Ectodermal cell (in vitro differentiated cells): ENCODE results near the gene OSBPL7. TPM values are rescaled to one million over a fixed set of nuclear protein-coding genes. Genes with fewer than 3 reads are reported as not detected.
A peak's percentile ranks its signal among the peaks of the same experiment; 100 is the strongest.

Source experiments
- H3K27ac ChIP-seq: 2 replicates; pipeline ENCODE4 v1.7.0; 2013; ENCODE audit warnings: mild to moderate bottlenecking, low read depth, low read length; ENCODE audit not compliant: insufficient read depth, poor library complexity, severe bottlenecking
- H3K27me3 ChIP-seq: 2 replicates; pipeline ENCODE4 v1.7.0; 2013; ENCODE audit warnings: mild to moderate bottlenecking, low read length; ENCODE audit not compliant: insufficient read depth, control insufficient read depth, poor library complexity, severe bottlenecking
- H3K36me3 ChIP-seq: one replicate; pipeline ENCODE4 v1.7.0; 2013; ENCODE audit warnings: low read length; ENCODE audit not compliant: control insufficient read depth, insufficient read depth
- H3K4me1 ChIP-seq: one replicate; pipeline ENCODE4 v1.7.0; 2013; ENCODE audit warnings: low read length; ENCODE audit not compliant: control insufficient read depth, insufficient read depth
- H3K4me3 ChIP-seq: 2 replicates; pipeline ENCODE4 v1.7.0; 2013; ENCODE audit warnings: low read depth, low read length, control low read depth; ENCODE audit not compliant: insufficient read depth
- H3K9me3 ChIP-seq: 2 replicates; pipeline ENCODE4 v1.7.0; 2013; ENCODE audit warnings: mild to moderate bottlenecking, low read length, moderate library complexity; ENCODE audit not compliant: control insufficient read depth
- WGBS, 2 experiments: methylation state at CpG; one replicate each; pipeline ENCODE4 v1.1.7; 2013; ENCODE audit warnings: missing lambda C conversion rate in 2 of 2; 5-methylcytosine and 5-hydroxymethylcytosine counted together
- polyA plus RNA-seq, 4 experiments: library from polyadenylated mRNA; stranded (reverse); fragments of 50-300 nt; gene quantifications; one replicate each; pipeline ENCODE4 v1.2.3, GENCODE V29; 2013

OSBPL7 gene, protein sequence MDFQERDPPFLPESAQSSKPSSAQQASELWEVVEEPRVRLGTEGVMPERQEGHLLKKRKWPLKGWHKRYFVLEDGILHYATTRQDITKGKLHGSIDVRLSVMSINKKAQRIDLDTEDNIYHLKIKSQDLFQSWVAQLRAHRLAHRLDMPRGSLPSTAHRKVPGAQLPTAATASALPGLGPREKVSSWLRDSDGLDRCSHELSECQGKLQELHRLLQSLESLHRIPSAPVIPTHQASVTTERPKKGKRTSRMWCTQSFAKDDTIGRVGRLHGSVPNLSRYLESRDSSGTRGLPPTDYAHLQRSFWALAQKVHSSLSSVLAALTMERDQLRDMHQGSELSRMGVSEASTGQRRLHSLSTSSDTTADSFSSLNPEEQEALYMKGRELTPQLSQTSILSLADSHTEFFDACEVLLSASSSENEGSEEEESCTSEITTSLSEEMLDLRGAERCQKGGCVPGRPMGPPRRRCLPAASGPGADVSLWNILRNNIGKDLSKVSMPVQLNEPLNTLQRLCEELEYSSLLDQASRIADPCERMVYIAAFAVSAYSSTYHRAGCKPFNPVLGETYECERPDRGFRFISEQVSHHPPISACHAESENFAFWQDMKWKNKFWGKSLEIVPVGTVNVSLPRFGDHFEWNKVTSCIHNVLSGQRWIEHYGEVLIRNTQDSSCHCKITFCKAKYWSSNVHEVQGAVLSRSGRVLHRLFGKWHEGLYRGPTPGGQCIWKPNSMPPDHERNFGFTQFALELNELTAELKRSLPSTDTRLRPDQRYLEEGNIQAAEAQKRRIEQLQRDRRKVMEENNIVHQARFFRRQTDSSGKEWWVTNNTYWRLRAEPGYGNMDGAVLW
- 16.9 TPM for polyA plus RNA-seq (2013, experiment 1 of 4)
- polyA plus RNA-seq (2013, experiment 2 of 4), result 12.4 TPM
- 11.9 TPM for polyA plus RNA-seq (2013, experiment 3 of 4)
- polyA plus RNA-seq (2013, experiment 4 of 4), result 16.6 TPM

DNA sequence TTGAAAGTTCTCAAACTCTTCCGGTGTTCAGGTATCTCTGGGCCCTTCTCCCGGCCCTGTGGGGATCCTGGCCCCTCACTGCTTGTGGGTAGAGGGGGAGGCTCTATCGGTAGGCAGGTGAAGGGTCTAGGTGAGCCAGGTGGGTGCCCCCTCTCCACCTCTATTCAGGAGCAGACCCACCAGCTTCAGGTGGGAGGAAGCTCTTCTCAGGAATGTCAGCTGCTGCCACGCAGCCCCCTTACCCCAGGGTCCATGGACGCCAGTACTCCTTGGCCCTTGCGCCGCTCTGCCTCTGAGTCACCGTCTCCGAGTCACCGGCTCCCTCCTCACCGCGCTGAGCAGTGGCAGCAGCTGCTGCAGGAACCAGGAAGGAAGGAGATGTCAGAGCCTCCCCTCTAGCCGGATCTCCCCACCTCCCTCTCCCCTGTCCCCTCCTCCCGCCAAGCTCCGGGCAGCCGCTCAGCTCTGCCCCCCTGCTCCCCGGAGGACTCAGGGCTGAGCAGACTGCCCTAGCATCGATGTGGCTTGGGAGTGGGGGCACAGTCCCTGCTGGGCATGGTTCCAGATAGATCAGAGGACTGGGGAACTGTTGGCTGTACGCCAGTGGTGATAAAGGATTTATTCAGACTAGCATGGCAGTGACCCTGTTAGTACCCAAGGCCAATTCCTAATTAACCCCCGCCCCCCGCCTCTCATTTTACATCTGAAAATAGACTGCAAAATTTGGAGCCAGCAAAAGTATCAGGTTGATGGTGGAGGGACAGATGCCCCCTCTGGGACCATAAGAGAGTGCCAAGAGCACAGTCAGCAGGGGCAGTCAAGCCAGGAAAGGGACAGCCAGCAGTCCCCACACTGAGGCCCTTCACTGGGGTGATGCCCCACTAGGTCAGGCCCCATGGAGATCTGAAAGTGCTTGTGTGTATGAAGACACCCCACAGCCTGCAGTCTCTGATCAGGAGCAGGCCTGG lies at the start of gene OSBPL7:
Gene OSBPL7 (minus strand): TSS at position 371 of the 968 bp plus-strand sequence. CDS start 1,516 bp downstream, outside the sequence.
- Histone ChIP-seq H3K9me3 (no peaks in the 10 kb centered on the region), H3K36me3 (peaks cover 13% of the 10 kb centered on the region), H3K4me3 (peak within 1 kb of the TSS; percentile 62), H3K27ac (no peak within 1 kb of the TSS), H3K4me1 (peaks cover 10% of the 10 kb centered on the region), H3K27me3 (no peaks in the 10 kb centered on the region)
- WGBS, 2 experiments, result 11% methylated on average over 21 of the region's 21 CpGs

DNA sequence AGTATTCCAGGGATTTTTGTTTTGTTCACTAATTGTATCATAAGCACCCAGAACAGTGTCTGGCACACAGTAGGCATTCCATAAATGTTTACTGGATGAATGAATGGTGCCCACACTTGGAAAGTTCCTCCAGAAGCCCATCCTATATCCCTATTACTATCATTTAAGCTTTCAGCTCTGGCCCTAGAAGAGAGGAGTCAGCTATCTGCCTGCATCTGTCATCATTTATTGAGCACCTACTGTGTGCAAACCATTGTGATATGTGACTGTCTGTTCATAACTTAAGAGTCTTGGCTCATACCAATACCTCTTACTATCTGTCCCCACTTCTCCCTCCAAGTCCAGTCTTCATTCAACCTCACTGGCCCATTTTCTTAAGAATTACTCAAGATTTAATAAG lies 49.5 kb upstream of the OSBPL7 start:
- Histone ChIP-seq H3K9me3 (no peaks in the 10 kb centered on the region), H3K36me3 (no peaks in the 10 kb centered on the region), H3K4me3 (no peak overlapping the region), H3K27me3 (peaks cover 15% of the 10 kb centered on the region), H3K27ac (no peak overlapping the region), H3K4me1 (peaks cover 51% of the 10 kb centered on the region)

DNA sequence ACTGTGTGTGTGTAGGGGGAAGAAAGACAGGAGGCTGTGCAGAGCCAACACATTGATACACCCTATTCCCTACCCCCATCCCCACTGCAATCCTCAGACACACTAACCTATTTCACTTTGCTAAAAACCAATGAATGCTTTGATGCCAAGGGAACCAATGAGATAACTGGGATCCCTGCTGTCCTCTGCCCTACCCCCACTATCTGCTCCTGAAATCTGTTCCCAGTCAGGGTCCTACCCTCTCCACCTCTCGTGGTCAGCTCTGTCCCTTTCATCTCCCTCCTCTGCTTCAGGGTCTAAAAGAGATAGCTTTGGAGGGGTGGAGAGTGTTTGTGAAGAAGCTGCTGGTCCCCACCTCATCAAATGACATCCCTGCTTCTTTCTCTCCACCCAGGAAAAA lies 48.5 kb upstream of the OSBPL7 start:
- no peaks in the 10 kb centered on the region for H3K9me3 ChIP-seq
- no peak overlapping the region for H3K4me3 ChIP-seq
- peaks cover 46% of the 10 kb centered on the region for H3K4me1 ChIP-seq
- peaks cover 15% of the 10 kb centered on the region for H3K27me3 ChIP-seq
- H3K27ac ChIP-seq, result no peak overlapping the region
- WGBS, 2 experiments, result 0% methylated on average over 1 of the region's 1 CpG; no CpG with 5 or more reads in 1 of the 2 experiments
- H3K36me3 ChIP-seq, result no peaks in the 10 kb centered on the region

DNA sequence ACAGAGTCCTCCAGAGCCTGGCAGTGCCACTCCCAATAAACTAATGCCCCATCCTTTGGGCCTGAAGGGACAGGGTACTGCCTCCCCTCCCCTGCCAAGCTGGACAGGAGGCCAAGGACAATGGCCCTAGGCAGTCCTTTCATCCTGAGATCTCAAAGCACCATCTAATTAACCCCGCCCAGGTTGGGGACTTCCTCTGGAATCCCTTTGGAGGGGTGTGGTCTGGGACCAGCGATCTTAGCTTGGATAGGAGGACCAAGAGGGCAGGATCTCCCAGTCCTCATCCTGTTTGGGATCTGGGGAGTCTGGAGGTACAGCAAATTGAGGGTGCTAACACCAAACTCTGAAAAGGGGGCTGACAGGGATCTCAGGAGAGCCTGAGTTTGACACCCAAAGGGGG lies 47.5 kb upstream of the OSBPL7 start:
- Histone ChIP-seq H3K27me3 (peaks cover 15% of the 10 kb centered on the region), H3K9me3 (no peaks in the 10 kb centered on the region), H3K36me3 (no peaks in the 10 kb centered on the region), H3K4me3 (no peak overlapping the region), H3K27ac (no peak overlapping the region), H3K4me1 (peaks cover 40% of the 10 kb centered on the region)
- 57 to 59% methylated on average over 2 of the region's 2 CpGs for WGBS, 2 experiments

DNA sequence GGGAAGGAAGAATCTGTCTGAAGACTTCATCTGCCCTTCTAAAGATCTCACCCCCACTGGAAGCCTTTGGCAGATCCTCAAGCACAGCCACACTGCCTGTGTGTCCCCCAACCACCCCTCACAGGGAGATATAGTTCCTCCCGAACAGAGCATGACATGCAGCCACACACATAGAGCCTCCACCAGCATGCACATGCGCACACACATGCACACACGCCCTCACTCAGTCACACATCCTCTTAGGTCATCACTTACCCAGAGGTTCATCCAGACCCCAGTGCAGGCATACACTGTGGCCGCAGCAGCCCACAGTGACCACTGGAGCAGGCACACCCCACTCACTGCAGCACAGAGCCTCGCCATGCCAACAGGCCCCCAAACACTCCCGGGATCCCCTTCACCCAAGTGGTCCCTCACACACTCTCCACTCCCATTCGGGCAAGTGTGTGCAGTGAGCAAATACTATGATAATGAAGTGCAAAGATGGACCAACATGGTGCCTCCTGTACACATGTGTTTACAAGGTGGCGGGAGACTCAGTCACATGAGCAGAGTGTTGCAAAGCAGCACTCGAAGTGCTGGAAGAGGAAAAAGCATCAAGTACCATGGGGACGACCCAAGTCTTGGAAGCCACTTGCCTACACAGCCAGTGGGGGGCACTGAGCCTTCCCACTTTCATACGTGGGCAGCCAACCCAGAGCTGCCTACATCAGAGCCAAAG lies 46.4 kb upstream of the OSBPL7 start:
- no peak overlapping the region for H3K4me3 ChIP-seq
- peaks cover 15% of the 10 kb centered on the region for H3K27me3 ChIP-seq
- no peak overlapping the region for H3K27ac ChIP-seq
- WGBS, 2 experiments, result 90 to 95% methylated on average over 11 of the region's 11 CpGs
- no peaks in the 10 kb centered on the region for H3K9me3 ChIP-seq
- peaks cover 33% of the 10 kb centered on the region for H3K4me1 ChIP-seq
- H3K36me3 ChIP-seq, result no peaks in the 10 kb centered on the region

DNA sequence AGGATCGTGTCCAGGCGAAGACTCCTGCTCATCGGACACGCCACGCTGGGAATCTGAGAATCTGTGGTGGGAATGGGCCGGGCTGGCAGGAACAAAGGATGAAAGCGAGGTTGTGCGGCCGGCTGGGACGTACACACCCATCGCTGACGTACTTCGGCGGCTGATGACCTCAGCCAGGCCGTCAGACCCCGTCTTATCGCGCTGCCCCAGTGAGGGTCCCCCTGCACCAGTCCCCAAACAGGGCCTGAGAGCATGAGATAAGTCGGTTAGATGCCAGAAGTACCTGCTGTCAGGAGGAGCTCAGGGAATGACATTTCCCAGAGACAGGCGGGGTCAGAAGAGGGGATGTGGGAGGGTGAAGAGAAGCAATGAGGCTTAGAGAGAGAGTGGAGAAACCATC lies 45.3 kb upstream of the OSBPL7 start:
- Histone ChIP-seq H3K36me3 (no peaks in the 10 kb centered on the region), H3K9me3 (no peaks in the 10 kb centered on the region), H3K27ac (no peak overlapping the region), H3K4me1 (peaks cover 23% of the 10 kb centered on the region), H3K4me3 (no peak overlapping the region), H3K27me3 (peaks cover 7% of the 10 kb centered on the region)
- 89 to 92% methylated on average over 20 of the region's 20 CpGs for WGBS, 2 experiments

DNA sequence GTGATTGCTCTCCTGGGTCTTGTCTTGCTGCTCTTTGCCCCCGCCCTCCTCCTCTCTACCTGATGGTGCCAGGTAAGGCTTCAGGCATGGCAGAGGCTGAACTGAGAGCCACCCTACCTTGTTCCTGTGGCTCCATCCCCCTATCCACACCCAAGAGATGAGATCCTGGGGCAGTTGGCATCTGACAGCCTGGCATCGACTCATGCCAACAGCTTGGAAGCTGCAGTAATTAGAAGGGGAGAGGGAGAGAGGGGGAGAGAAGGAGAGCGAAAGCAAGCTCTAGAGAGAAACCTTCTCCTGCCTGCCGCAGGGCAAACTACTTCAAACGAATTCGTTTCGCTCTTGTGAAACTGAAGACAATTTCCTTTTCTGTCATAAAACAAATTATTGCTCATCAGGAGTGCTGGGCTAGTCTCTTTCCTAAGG lies 43.2 kb upstream of the OSBPL7 start:
- Histone ChIP-seq H3K9me3 (no peaks in the 10 kb centered on the region), H3K27me3 (no peaks in the 10 kb centered on the region), H3K4me1 (peaks cover 10% of the 10 kb centered on the region), H3K36me3 (no peaks in the 10 kb centered on the region), H3K4me3 (no peak overlapping the region), H3K27ac (no peak overlapping the region)
- WGBS, 2 experiments, result 90 to 91% methylated on average over 7 of the region's 7 CpGs

DNA sequence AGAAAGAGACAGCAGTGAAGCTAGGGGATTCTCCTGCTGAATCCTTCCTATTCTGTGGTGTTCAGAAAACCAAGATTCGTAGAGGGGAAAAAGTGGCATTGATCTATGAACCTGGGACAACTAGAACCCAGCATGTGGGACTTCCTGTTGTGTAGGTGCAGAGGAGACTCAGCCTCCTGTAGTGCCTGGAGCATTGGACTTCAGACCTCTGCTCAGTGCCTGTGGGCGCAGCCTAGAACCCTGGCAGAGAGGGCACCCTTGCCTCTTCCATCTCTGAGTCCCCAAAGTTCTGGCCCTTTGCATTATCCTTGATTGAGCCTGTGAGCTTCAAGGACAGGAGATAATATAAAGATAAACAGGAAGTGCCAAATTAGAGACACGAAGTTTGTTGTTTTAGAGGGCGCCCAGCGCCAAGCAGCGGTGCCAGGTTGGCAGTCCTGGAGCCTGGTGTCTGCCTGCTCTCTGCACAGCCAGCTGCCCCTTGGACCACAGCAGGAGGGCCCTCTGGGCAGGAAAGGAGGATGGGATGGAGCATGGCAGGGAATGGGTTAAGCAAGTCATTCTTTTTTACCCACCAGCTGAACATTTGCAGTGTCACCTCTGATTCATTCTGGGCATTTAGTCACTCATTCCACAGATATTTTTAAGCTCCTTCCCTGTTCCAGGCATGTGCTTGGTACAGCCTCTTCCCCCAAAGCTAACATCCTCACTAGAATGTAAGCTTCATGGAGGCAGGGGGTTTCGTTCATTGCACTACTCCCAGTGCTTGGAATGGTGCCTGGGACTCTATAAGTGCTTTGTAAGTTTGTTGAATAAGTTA lies 41.2 kb upstream of the OSBPL7 start:
- WGBS, 2 experiments, result 93 to 94% methylated on average over 7 of the region's 7 CpGs
- H3K4me3 ChIP-seq, result no peak overlapping the region

More for the DNA sequence above, 41.2 kb upstream of the OSBPL7 start:
- no peaks in the 10 kb centered on the region for H3K36me3 ChIP-seq
- no peaks in the 10 kb centered on the region for H3K4me1 ChIP-seq
- no peak overlapping the region for H3K27ac ChIP-seq
- H3K27me3 ChIP-seq, result no peaks in the 10 kb centered on the region
- H3K9me3 ChIP-seq, result no peaks in the 10 kb centered on the region
